HCT116 (cell line): ENCODE results near the gene TTLL11.

ENCODE experiments used
- ELF1 ChIP-seq: IDR thresholded peaks from 2 replicates; pipeline ENCODE4 v1.6.1; 2012; ENCODE audit warnings: low read depth, borderline replicate concordance
- EZH2 ChIP-seq: fragments of 200-600 bp; sonication (generic); IDR thresholded peaks from 2 replicates; pipeline ENCODE4 v1.6.1; 2017; ENCODE audit warnings: antibody characterized with exemption, mixed run types
- EZH2phosphoT487 ChIP-seq: fragments of 200-600 bp; IDR thresholded peaks from 2 replicates; pipeline ENCODE4 v1.6.1; 2018; ENCODE audit warnings: antibody characterized with exemption, borderline replicate concordance
- POLR2AphosphoS5 ChIP-seq: IDR thresholded peaks from 2 replicates; pipeline ENCODE4 v1.6.1; 2011; ENCODE audit warnings: mild to moderate bottlenecking, low read depth, low read length, moderate library complexity
- SIN3A ChIP-seq: IDR thresholded peaks from 2 replicates; pipeline ENCODE4 v1.6.1; 2012; ENCODE audit warnings: low read depth
- ZFX ChIP-seq: fragments of 450-650 bp; IDR thresholded peaks from 2 replicates; pipeline ENCODE4 v1.6.1; 2017
- TF ChIP-seq, protein P1 (sequence below), 3 experiments: fragments of 200-600 bp in 1 of 3; sonication (generic) in 1 of 3; IDR thresholded peaks in 2 of 3; conservative IDR thresholded peaks in 1 of 3; 2 replicates each; pipeline ENCODE4 v1.5.1; 2012 to 2017; ENCODE audit warnings: low read depth in 2 of 3, low read length in 2 of 3, antibody characterized with exemption in 1 of 3, borderline replicate concordance in 1 of 3, control low read depth in 1 of 3, mild to moderate bottlenecking in 1 of 3, mixed read lengths in 1 of 3, mixed run types in 1 of 3, moderate library complexity in 1 of 3; ENCODE audit not compliant: insufficient read depth in 1 of 3

GRCh38 chr9:121800376-121800775 is 292.7 kb downstream of the TTLL11 start:
- TF ChIP-seq POLR2AphosphoS5 (no peak), EZH2 (no peak), ELF1 (no peak), SIN3A (no peak), EZH2phosphoT487 (no peak), ZFX (no peak)
- TF ChIP-seq, protein P1, sequence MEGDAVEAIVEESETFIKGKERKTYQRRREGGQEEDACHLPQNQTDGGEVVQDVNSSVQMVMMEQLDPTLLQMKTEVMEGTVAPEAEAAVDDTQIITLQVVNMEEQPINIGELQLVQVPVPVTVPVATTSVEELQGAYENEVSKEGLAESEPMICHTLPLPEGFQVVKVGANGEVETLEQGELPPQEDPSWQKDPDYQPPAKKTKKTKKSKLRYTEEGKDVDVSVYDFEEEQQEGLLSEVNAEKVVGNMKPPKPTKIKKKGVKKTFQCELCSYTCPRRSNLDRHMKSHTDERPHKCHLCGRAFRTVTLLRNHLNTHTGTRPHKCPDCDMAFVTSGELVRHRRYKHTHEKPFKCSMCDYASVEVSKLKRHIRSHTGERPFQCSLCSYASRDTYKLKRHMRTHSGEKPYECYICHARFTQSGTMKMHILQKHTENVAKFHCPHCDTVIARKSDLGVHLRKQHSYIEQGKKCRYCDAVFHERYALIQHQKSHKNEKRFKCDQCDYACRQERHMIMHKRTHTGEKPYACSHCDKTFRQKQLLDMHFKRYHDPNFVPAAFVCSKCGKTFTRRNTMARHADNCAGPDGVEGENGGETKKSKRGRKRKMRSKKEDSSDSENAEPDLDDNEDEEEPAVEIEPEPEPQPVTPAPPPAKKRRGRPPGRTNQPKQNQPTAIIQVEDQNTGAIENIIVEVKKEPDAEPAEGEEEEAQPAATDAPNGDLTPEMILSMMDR (IDR thresholded peaks at IDR 0.05 in 2 of 3, conservative IDR thresholded peaks at IDR 0.05 in 1 of 3; ENCODE audit: borderline replicate concordance in 1 of 3, insufficient read depth in 1 of 3, low read depth in 2 of 3, low read length in 2 of 3) = no peak
